Endodermal cell (in vitro differentiated cells): ENCODE measurements around the gene COA8. TPM values are rescaled to one million over a fixed set of nuclear protein-coding genes. Genes with fewer than 3 reads are reported as not detected.
A peak's percentile ranks its signal among the peaks of the same experiment; 100 is the strongest.

Source experiments
- DNase-seq: peaks from one replicate; pipeline ENCODE4 v3.0.0-alpha.2; 2017
- H3K27ac ChIP-seq: 2 replicates; pipeline ENCODE4 v1.5.1; 2013; ENCODE audit warnings: mild to moderate bottlenecking, low read depth, low read length, moderate library complexity
- H3K27me3 ChIP-seq: 2 replicates; pipeline ENCODE4 v1.6.1; 2013; ENCODE audit warnings: mild to moderate bottlenecking, low read length, moderate library complexity; ENCODE audit not compliant: insufficient read depth, control insufficient read depth, poor library complexity, severe bottlenecking
- H3K36me3 ChIP-seq: 2 replicates; pipeline ENCODE4 v1.7.0; 2013; ENCODE audit warnings: mild to moderate bottlenecking, low read length, moderate library complexity; ENCODE audit not compliant: control insufficient read depth, insufficient read depth
- H3K4me1 ChIP-seq: one replicate; pipeline ENCODE4 v1.7.0; 2013; ENCODE audit warnings: low read length; ENCODE audit not compliant: control insufficient read depth, insufficient read depth
- H3K4me3 ChIP-seq: 2 replicates; pipeline ENCODE4 v1.5.1; 2013; ENCODE audit warnings: mild to moderate bottlenecking, low read length, moderate library complexity
- H3K9ac ChIP-seq: 2 replicates; pipeline ENCODE4 v1.6.1; 2013; ENCODE audit warnings: mild to moderate bottlenecking, low read length, moderate library complexity; ENCODE audit not compliant: poor library complexity, severe bottlenecking; ENCODE audit errors: extremely low read depth
- H3K9me3 ChIP-seq: 2 replicates; pipeline ENCODE4 v1.6.1; 2013; ENCODE audit warnings: mild to moderate bottlenecking, low read length, moderate library complexity; ENCODE audit not compliant: control insufficient read depth
- H3K27ac Mint-ChIP-seq: 2 replicates; pipeline ENCODE4 v1.8.0; 2020; ENCODE audit warnings: mixed read lengths
- H3K27me3 Mint-ChIP-seq: 2 replicates; pipeline ENCODE4 v1.8.0; 2021; ENCODE audit warnings: mild to moderate bottlenecking, mixed read lengths; ENCODE audit not compliant: insufficient read depth
- H3K36me3 Mint-ChIP-seq: 2 replicates; pipeline ENCODE4 v1.8.0; 2020; ENCODE audit warnings: low read depth, mixed read lengths
- H3K4me1 Mint-ChIP-seq: 2 replicates; pipeline ENCODE4 v1.8.0; 2020; ENCODE audit warnings: mixed read lengths
- H3K4me3 Mint-ChIP-seq: 2 replicates; pipeline ENCODE4 v1.8.0; 2020; ENCODE audit warnings: mild to moderate bottlenecking, moderate library complexity, mixed read lengths
- H3K9me3 Mint-ChIP-seq: 2 replicates; pipeline ENCODE4 v1.8.0; 2020; ENCODE audit warnings: mild to moderate bottlenecking, mixed read lengths
- WGBS, 2 experiments: methylation state at CpG; one replicate each; pipeline versions ENCODE4 v1.1.5 to v1.1.7; 2013; ENCODE audit warnings: missing lambda C conversion rate in 2 of 2, mixed read lengths in 1 of 2; ENCODE audit not compliant: insufficient coverage in 1 of 2, insufficient read length in 1 of 2; 5-methylcytosine and 5-hydroxymethylcytosine counted together
- total RNA-seq, 2 donors: library from RNA; stranded (reverse); fragmentation: NEBNext Ultra II Directional in 1 of 2; extraction: Animal tissue kit (Norgen Biotek cat#: 25700) in 1 of 2; gene quantifications; 2 replicates in 1 of 2; 3 replicates in 1 of 2; pipeline ENCODE4 v1.2.1, GENCODE V29; 2021
- TF ChIP-seq, protein P1 (sequence below): fragments of 200-600 bp; sonication (generic); conservative IDR thresholded peaks from 2 replicates; pipeline ENCODE4 v1.5.0; 2021; ENCODE audit warnings: antibody characterized with exemption, mild to moderate bottlenecking

The COA8 gene
- total RNA-seq, 2 donors from 2014 or later, result 30.1 to 39.8 TPM

DNA sequence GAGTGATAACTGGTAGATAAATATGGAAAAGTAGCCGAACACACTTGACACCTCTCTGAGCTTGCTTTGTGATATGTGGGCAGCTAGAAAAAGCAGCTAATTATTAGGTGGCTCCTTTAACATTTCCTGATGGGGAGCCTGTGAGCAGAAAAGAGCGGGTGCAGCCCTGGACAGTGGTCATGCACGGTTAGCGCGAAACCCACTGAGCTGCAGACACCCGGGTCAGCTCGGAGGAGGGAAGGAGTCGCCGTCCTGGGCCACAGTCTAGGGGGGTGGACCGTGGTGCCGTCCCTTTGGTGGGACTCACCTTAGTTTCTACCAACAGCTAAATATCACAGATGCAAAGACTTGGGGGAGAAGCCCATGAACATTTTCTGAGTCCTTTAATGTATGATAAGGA is 6.6 kb downstream of the COA8 start:
- Histone ChIP-seq H3K4me3 (peak overlapping the region; percentile 49), H3K27me3 (no peaks in the 10 kb centered on the region), H3K4me1 (peaks cover 5% of the 10 kb centered on the region), H3K36me3 (peaks cover 17% of the 10 kb centered on the region), H3K9ac (no peak overlapping the region), H3K27ac (peak overlapping the region; percentile 90), H3K9me3 (no peaks in the 10 kb centered on the region)
- H3K36me3 Mint-ChIP-seq, result peaks cover 20% of the 10 kb centered on the region
- TF ChIP-seq, protein P1, sequence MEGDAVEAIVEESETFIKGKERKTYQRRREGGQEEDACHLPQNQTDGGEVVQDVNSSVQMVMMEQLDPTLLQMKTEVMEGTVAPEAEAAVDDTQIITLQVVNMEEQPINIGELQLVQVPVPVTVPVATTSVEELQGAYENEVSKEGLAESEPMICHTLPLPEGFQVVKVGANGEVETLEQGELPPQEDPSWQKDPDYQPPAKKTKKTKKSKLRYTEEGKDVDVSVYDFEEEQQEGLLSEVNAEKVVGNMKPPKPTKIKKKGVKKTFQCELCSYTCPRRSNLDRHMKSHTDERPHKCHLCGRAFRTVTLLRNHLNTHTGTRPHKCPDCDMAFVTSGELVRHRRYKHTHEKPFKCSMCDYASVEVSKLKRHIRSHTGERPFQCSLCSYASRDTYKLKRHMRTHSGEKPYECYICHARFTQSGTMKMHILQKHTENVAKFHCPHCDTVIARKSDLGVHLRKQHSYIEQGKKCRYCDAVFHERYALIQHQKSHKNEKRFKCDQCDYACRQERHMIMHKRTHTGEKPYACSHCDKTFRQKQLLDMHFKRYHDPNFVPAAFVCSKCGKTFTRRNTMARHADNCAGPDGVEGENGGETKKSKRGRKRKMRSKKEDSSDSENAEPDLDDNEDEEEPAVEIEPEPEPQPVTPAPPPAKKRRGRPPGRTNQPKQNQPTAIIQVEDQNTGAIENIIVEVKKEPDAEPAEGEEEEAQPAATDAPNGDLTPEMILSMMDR, result no peak
- no peak overlapping the region for H3K4me3 Mint-ChIP-seq
- no peaks in the 10 kb centered on the region for H3K27me3 Mint-ChIP-seq
- peaks cover 8% of the 10 kb centered on the region for H3K4me1 Mint-ChIP-seq
- no peaks in the 10 kb centered on the region for H3K9me3 Mint-ChIP-seq
- peak overlapping the region; percentile 5 for H3K27ac Mint-ChIP-seq
- WGBS, 2 experiments, result 83 to 85% methylated on average over 4 to 11 of the region's 11 CpGs
- DNase-seq, result no peak

DNA sequence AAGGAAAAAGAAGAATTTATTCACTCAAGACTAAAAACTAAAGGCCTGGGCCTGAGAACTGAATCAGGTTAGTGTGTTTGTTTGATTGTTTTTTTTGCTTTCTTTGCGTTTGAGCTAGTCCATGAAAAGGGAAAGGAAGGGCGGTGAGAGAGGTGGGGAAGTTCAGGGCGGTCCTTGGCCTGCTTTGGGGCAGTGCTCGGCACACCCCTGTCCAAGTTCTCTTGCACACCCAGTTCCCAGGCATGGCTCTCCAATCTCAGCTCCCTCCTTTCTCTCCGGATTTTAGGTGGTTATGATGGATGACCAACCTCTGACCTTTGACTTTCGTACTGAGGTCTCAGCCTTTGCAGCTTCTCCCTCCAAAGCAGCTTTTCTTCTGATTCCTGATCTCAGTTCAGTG is 11.3 kb downstream of the COA8 start:
- WGBS, 2 experiments, result 85 to 95% methylated on average over 3 to 6 of the region's 6 CpGs
- no peak overlapping the region for H3K4me3 Mint-ChIP-seq
- TF ChIP-seq, protein P1, result no peak

DNA sequence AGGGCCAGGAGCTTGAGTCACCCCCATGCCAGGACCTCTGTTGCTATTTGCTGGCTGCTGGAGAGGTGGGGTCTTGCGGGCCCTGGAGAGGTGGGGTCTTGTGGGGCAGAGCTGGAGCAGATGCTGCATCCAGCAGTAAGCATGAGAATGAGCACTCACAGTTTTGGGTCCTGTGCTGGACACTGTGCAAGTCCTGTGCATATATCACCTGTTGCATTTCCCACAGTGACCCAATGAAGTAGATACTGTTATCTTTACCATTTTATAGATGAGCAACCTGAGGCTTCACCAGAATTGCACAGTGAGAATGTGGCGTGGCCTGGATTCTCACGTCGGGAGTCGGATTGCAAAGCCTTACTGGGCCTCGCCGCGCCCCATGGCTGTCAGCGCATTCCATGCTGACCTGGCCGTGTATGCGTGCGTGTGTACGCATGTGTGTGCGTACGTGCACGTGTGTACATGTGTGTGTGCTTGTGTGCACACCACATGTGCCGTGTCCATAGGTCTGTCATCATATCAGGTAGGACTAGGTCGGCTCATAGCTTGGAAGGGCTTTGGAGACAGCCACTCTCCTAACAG is 12.0 kb downstream of the COA8 start:
- peaks cover 8% of the 10 kb centered on the region for H3K4me1 Mint-ChIP-seq
- Histone ChIP-seq H3K9ac (no peak overlapping the region), H3K27me3 (no peaks in the 10 kb centered on the region), H3K4me3 (no peak overlapping the region), H3K4me1 (no peaks in the 10 kb centered on the region), H3K36me3 (peaks cover 28% of the 10 kb centered on the region), H3K27ac (no peak overlapping the region), H3K9me3 (no peaks in the 10 kb centered on the region)
- H3K9me3 Mint-ChIP-seq, result no peaks in the 10 kb centered on the region
- WGBS, 2 experiments, result 94 to 95% methylated on average over 16 to 18 of the region's 18 CpGs
- TF ChIP-seq, protein P1, result no peak
- no peak overlapping the region for H3K4me3 Mint-ChIP-seq
- peaks cover 37% of the 10 kb centered on the region for H3K36me3 Mint-ChIP-seq
- no peak for DNase-seq
- no peak overlapping the region for H3K27ac Mint-ChIP-seq
- no peaks in the 10 kb centered on the region for H3K27me3 Mint-ChIP-seq

More for the DNA sequence above, 11.3 kb downstream of the COA8 start:
- H3K27me3 ChIP-seq, result no peaks in the 10 kb centered on the region
- H3K4me3 ChIP-seq, result no peak overlapping the region
- no peak overlapping the region for H3K9ac ChIP-seq
- H3K27ac Mint-ChIP-seq, result no peak overlapping the region
- peaks cover 11% of the 10 kb centered on the region for H3K4me1 Mint-ChIP-seq
- H3K9me3 Mint-ChIP-seq, result no peaks in the 10 kb centered on the region
- no peaks in the 10 kb centered on the region for H3K9me3 ChIP-seq
- H3K4me1 ChIP-seq, result peaks cover 3% of the 10 kb centered on the region
- H3K27ac ChIP-seq, result no peak overlapping the region
- no peak for DNase-seq
- H3K36me3 ChIP-seq, result peaks cover 28% of the 10 kb centered on the region
- H3K36me3 Mint-ChIP-seq, result peaks cover 37% of the 10 kb centered on the region
- H3K27me3 Mint-ChIP-seq, result no peaks in the 10 kb centered on the region
